HepG2 (cell line): ENCODE results near the gene ZBTB4. TPM values are rescaled to one million over a fixed set of nuclear protein-coding genes. Genes with fewer than 3 reads are reported as not detected.

Source experiments
- ATAC-seq: fragments of 200-7000 bp; cut with Tn5 transposase; 3 replicates; pipeline ENCODE4 v1.9.1; 2020; ENCODE audit warnings: mild to moderate bottlenecking, moderate library complexity
- BruUV-seq: library from RNA; stranded (reverse); fragments of 400-500 nt; replicated peaks from 2 replicates; lab custom pipeline; 2021; lab: Mats Ljungman, UMichigan
- CTCF ChIA-PET: fragments of 300-600 bp; formaldehyde crosslinking; extraction: SDS; loops from one replicate; lab custom pipeline; 2021; ENCODE audit warnings: low total read pairs, inconsistent platforms, low intra/inter-chr PET ratio; lab: Yijun Ruan, JAX
- POLR2A ChIA-PET: fragments of 350-600 bp; sonication (Branson Sonifier 250); formaldehyde crosslinking; loops from one replicate; lab custom pipeline; 2020; ENCODE audit warnings: antibody characterized with exemption, inconsistent platforms; lab: Yijun Ruan, JAX
- DNase-seq: peaks from one replicate; pipeline ENCODE4 v3.0.0-alpha.2; 2015; ENCODE audit warnings: low spot score
- FAIRE-seq: peaks from 3 replicates; lab custom pipeline; 2011; peaks lifted over from hg19 to GRCh38; lab: Jason Lieb, UNC
- H2AFZ ChIP-seq: one replicate; pipeline ENCODE4 v1.6.1; 2011; ENCODE audit warnings: low read length, inconsistent platforms
- H3K27ac ChIP-seq: fragments of 300-600 bp; 3 replicates; pipeline ENCODE4 v1.8.0; 2011; ENCODE audit warnings: mixed run types, mild to moderate bottlenecking, mixed read lengths, low read length, inconsistent platforms; ENCODE audit not compliant: insufficient read depth; ENCODE audit errors: extremely low read length
- H3K27me3 ChIP-seq, 2 experiments: fragments of 200-600 bp in 1 of 2; 2 replicates in 1 of 2; 3 replicates in 1 of 2; pipeline versions ENCODE4 v1.6.0 to v1.8.0; 2011; ENCODE audit warnings: low read length in 2 of 2, mild to moderate bottlenecking in 2 of 2, moderate library complexity in 2 of 2, inconsistent platforms in 1 of 2; ENCODE audit not compliant: insufficient read depth in 2 of 2, control insufficient read depth in 1 of 2
- H3K36me3 ChIP-seq, 2 experiments: fragments of 200-600 bp in 1 of 2; replicated peaks in 1 of 2; 2 replicates in 1 of 2; 3 replicates in 1 of 2; pipeline versions ENCODE4 v1.5.1 to v1.8.0; 2011; ENCODE audit warnings: low read length in 2 of 2, inconsistent platforms in 1 of 2; ENCODE audit not compliant: insufficient read depth in 2 of 2, control insufficient read depth in 1 of 2
- H3K4me1 ChIP-seq: 2 replicates; pipeline ENCODE4 v1.5.1; 2012; ENCODE audit warnings: low read length, inconsistent platforms; ENCODE audit not compliant: insufficient read depth
- H3K4me2 ChIP-seq: 2 replicates; pipeline ENCODE4 v1.6.0; 2011; ENCODE audit warnings: low read depth, low read length, inconsistent platforms
- H3K4me3 ChIP-seq, 3 experiments: fragments of 200-600 bp in 1 of 3; sonication (generic), shearing (Covaris generic) in 1 of 3; replicated peaks in 1 of 3; 2 replicates each; pipeline ENCODE4 v1.5.1; 2011 to 2016; ENCODE audit warnings: low read length in 3 of 3, inconsistent platforms in 2 of 3, low read depth in 2 of 3, mild to moderate bottlenecking in 2 of 3, control low read depth in 1 of 3, mixed read lengths in 1 of 3; ENCODE audit not compliant: insufficient read depth in 1 of 3
- H3K79me2 ChIP-seq: one replicate; pipeline ENCODE4 v1.6.1; 2011; ENCODE audit warnings: low read length, inconsistent platforms; ENCODE audit not compliant: insufficient read depth
- H3K9ac ChIP-seq: 2 replicates; pipeline ENCODE4 v1.6.0; 2011; ENCODE audit warnings: mild to moderate bottlenecking, low read depth, low read length, inconsistent platforms; ENCODE audit not compliant: insufficient read depth
- H3K9me3 ChIP-seq: 2 replicates; pipeline ENCODE4 v1.5.1; 2012; ENCODE audit warnings: mild to moderate bottlenecking, low read length
- H4K20me1 ChIP-seq: 2 replicates; pipeline ENCODE4 v1.6.0; 2011; ENCODE audit warnings: inconsistent platforms, mild to moderate bottlenecking, low read length, moderate library complexity; ENCODE audit not compliant: insufficient read depth
- AGO2 ChIP-seq: fragments of 200-400 bp; formaldehyde crosslinking; optimal IDR thresholded peaks from 2 replicates; pipeline ENCODE3; 2017; ENCODE audit warnings: mild to moderate bottlenecking, low read depth, low read length, moderate library complexity
- DNMT3B ChIP-seq: conservative IDR thresholded peaks from 2 replicates; pipeline ENCODE4 v1.6.1; 2016; ENCODE audit warnings: missing biosample characterization, control low read depth
- HNRNPH1 ChIP-seq: fragments of 200-400 bp; formaldehyde crosslinking; optimal IDR thresholded peaks from 2 replicates; pipeline ENCODE3; 2017; ENCODE audit warnings: mild to moderate bottlenecking, low read depth, low read length
- PTBP1 ChIP-seq: fragments of 200-400 bp; formaldehyde crosslinking; IDR thresholded peaks from 2 replicates; pipeline ENCODE4 v1.6.1; 2018; ENCODE audit warnings: low read length, low read depth; ENCODE audit not compliant: poor library complexity, severe bottlenecking
- SMYD3 ChIP-seq: sonication (generic); formaldehyde crosslinking; IDR thresholded peaks from 2 replicates; pipeline ENCODE4 v1.8.1; 2023; ENCODE audit warnings: mild to moderate bottlenecking, missing genetic modification reagents
- SRF ChIP-seq: IDR thresholded peaks from 2 replicates; pipeline ENCODE4 v1.6.1; 2011; ENCODE audit warnings: mild to moderate bottlenecking, low read depth, low read length, moderate library complexity
- ZNF616 ChIP-seq: sonication (generic); formaldehyde crosslinking; IDR thresholded peaks from 2 replicates; pipeline ENCODE4 v1.5.0; 2020; ENCODE audit warnings: low read depth, mild to moderate bottlenecking, missing genetic modification reagents
- WGBS: methylation state at CpG from one replicate; pipeline ENCODE4 v1.1.6; 2017; ENCODE audit warnings: low lambda C conversion rate; 5-methylcytosine and 5-hydroxymethylcytosine counted together
- in situ Hi-C: cut with HindIII; loops from 2 replicates; pipeline ENCODE4 v1.10.0; 2017; ENCODE audit warnings: low pct_unique_long_range_greater_than_20kb; ENCODE audit not compliant: extremely low pct_ligation_motif_present
- intact Hi-C: fragments of 100-400 bp; cut with micrococcal nuclease; formaldehyde crosslinking; loops from one replicate; pipeline ENCODE4 v1.10.0; 2022; ENCODE audit not compliant: unreplicated experiment
- polyA plus RNA-seq, 8 experiments: library from polyadenylated mRNA; depleted of rRNA in 3 of 8; stranded (reverse) in 7 of 8; unstranded in 1 of 8; fragments of >200 nt; fragmentation: Illumina TruSeq in 4 of 8; extraction: Trizol in 4 of 8; gene quantifications; 2 replicates each; pipeline versions ENCODE4 v1.2.1 to v1.2.3, GENCODE V29; 2011 to 2016; ENCODE audit warnings: low read depth in 4 of 8, missing spikeins in 1 of 8, mixed read lengths in 1 of 8; ENCODE audit not compliant: insufficient read depth in 1 of 8
- total RNA-seq, 5 experiments: library from RNA; depleted of rRNA; stranded (reverse); fragments of >200 nt; fragmentation: Illumina TruSeq; extraction: Trizol; gene quantifications; 2 replicates each; pipeline ENCODE4 v1.2.3, GENCODE V29; 2016; ENCODE audit warnings: low read depth in 1 of 5
- TF ChIP-seq, protein P1 (sequence below): sonication (generic); formaldehyde crosslinking; IDR thresholded peaks from 2 replicates; pipeline ENCODE4 v1.5.1; 2020; ENCODE audit warnings: mild to moderate bottlenecking, missing genetic modification reagents, borderline replicate concordance

ZBTB4 gene
- total and polyA plus RNA-seq, 2 of the 13 experiments (the other 11 are each of a cell fraction or from before 2014, with no cell fraction given) = 4.3 to 7.4 TPM

DNA sequence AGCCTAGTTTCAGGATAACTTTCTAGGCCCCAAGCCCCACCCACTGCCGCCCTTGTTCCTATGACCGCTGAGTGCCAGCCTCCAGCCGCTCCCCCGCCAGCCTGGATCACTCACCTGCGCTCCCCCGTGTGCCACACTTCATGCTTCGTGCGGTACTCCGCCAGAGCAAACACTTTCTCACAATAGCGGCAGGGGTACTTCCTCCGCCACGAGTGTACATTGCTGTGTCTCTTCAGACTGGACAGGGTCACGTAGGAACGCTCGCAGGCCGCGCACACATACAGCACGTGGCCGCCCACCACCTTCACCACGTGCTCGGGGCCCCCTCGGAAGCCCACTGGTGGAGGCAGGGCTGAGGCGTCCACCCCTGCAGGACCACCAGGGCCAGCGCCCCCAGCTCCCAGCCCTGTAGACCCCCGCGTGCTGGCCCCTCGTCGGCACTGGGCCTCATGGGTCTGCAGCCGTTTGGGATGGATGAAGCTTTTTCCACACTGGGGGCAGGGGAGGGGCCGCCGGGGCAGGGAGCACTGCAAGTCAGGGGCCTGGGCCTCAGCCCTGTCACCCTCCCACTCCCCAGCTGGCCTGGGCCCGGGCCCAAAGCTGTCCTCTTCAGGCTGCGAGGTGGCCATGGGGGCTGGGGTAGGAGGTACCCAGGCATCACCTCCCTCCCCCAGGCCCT, 13.7 kb downstream of the ZBTB4 start:
- TF ChIP-seq DNMT3B (CRISPR knock-in tag) = no peak
- TF ChIP-seq, protein P1, sequence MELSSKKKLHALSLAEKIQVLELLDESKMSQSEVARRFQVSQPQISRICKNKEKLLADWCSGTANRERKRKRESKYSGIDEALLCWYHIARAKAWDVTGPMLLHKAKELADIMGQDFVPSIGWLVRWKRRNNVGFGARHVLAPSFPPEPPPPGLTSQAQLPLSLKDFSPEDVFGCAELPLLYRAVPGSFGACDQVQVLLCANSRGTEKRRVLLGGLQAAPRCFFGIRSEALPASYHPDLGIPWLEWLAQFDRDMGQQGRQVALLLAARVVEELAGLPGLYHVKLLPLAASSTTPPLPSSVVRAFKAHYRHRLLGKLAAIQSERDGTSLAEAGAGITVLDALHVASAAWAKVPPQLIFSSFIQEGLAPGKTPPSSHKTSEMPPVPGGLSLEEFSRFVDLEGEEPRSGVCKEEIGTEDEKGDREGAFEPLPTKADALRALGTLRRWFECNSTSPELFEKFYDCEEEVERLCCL (CRISPR knock-in tag) = no peak
- no peak for TF ChIP-seq SRF
- TF ChIP-seq HNRNPH1 = no peak
- no peak for TF ChIP-seq ZNF616 (CRISPR knock-in tag)
- peak; percentile 50 for TF ChIP-seq AGO2
- no peak for TF ChIP-seq SMYD3 (CRISPR knock-in tag)
- TF ChIP-seq PTBP1 = no peak
- ChIA-PET POLR2A (no interaction called here), CTCF (no interaction called here)
- no peaks in the 10 kb centered on the region for H3K9me3 ChIP-seq
- no peak overlapping the region for H3K4me2 ChIP-seq
- no peak overlapping the region for H2AFZ ChIP-seq
- H4K20me1 ChIP-seq = peaks cover 8% of the 10 kb centered on the region; the same call in 1 of the 2 replicates
- no TSS peak for BruUV-seq
- no peaks in the 10 kb centered on the region for H3K27me3 ChIP-seq
- ATAC-seq (no peak), FAIRE-seq (no peak), DNase-seq (no peak)
- WGBS = 98% methylated on average over 20 of the region's 33 CpGs
- H3K79me2 ChIP-seq = peaks cover 3% of the 10 kb centered on the region
- intact Hi-C loops (no loop called here), in situ Hi-C loops (no loop called here)
- H3K27ac ChIP-seq = no peak overlapping the region
- H3K4me1 ChIP-seq = peaks cover 24% of the 10 kb centered on the region
- no peak overlapping the region for H3K9ac ChIP-seq
- no peak overlapping the region for H3K4me3 ChIP-seq
- peaks cover 0 to 2% of the 10 kb centered on the region in 2 experiments; a peak in 3 of 5 replicates for H3K36me3 ChIP-seq
